Measurements from ENCODE around the gene DEPDC5.

DEPDC5 gene

DNA sequence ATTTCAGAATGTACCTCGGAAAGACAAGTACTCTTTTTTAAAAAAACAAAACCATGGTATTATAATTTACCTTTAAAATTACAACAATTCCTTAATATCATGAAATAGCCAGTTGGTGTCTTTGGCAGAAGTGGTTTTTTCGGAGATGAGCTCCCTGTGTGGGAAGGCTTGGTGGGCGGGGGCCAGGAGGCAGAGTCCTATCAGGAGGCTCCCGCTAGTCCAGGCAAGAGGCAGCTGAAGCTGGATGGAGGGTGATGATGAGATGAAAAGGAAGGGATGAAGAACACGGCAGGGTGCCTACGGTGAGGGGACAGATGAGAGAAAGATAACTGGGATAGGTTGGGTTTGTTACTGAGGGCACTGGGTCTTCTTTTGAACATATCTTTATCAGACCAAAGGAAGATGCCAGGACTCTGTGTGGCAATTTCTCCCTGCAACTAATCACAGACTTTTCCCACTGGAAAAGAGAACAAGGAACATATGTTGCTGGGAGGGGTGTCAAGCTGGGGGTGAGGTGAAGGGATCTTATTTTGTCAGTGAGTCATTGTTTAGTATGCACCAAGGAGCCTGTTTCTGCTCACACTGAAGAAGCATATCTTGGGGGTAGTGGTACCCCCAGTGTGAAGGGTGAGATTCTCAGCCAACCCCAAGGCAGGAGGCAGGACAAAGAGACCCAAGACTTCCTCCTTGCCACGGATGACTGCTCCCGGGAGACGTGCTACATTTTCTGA lies 99.0 kb downstream of the DEPDC5 start:
- no peak for DNase-seq

DNA sequence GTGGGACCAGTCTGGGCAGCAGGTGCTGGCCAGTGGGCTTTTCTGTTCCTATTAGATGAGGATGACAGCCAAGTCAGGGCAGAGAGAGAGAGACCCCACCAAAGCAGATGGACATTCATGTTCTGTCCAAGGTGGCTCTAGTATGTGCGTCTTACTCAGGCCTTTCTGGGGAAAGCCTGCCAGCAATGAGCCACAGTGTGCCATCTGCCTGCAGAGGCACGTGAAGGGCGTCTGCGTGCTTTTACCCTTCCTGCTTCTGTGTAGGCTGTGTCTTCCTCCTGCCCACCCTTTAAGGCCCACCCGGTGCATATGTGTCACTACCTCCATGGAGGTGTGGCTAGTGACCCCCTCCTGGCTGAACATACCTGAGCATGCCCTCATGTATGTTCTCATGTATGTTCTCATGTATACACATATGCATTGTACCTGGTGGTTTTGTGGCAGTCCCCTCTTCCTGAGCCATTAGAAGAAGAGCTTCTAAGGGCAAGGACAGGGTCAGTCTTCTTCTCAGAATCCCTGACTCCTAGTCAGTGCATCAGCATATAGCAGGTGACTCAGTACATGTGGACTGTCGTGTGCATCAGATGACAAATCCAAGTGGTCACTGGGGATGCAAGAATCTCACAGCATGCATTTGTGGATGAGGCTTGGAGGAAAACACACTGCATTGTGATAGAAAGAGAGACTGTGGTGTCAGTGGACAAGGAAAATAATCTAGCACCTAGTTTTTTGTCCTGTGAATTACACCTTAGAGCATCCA lies 100.1 kb downstream of the DEPDC5 start:
- DNase-seq: no peak

DNA sequence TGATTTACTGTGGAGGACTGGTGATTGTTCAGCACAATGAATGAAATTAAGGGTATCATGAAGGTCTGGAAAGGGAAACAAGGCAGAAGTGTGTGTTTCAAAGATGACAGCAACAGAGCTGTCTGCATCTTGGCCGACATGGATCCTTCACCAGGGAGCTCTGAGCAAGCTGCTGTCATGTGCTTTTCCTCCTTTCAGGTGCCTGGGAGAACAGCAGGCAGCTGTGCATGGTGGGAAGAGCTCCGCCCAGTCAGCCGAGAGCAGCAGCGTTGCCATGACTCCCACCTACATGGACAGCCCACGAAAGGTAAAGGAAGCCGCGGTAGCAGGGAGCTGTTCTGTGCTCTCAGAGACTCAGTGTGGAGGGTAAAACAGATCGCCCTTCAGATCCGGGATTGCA lies 103.4 kb downstream of the DEPDC5 start:
- DNase-seq: no peak

DNA sequence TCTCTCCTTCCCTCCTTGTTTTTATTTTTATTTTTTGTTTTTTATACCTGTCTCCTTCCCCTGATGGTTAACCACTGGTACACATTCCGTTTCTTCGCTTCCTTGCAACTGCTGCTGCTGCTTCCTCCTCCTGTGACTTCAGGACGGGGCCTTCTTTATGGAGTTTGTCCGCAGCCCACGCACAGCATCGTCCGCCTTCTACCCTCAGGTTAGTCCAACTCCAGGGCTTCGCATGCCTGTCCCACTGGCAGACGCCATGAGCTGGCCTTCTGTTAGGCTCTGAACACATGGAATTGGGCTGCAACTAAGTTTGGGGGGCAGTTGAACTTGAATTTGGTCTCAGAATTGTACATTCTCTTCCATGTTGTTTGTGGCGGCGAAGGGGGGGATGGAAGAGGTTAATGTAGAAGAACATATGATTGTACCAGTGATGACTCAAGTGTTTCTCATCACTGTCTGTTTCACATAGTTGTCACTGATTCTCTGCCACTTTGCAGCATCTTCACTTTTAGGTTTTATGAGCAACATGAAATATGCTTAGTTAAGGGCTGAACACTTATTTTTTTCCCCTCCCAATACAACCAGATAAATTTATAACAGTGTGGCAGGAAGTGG lies 107.5 kb downstream of the DEPDC5 start:
- no peak for DNase-seq

DNA sequence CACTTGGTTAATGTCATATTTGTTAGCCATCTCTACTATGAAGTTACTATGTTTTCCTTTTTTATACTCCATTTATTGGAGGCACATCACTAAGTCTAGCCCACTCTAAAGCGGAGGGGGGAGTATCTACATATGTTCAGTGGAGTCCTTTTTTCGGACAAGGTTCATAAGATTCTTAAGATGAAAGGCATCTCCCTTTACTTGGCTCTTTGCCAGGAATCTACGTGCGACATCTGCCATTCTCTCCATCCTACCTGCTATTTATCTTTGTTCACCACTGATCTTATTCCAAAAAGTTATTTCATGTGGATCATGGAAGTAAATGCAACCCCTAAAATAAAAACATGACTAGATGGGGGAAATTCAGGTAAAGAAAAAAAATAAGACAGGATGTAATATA lies 113.1 kb downstream of the DEPDC5 start:
- DNase-seq: no peak

DNA sequence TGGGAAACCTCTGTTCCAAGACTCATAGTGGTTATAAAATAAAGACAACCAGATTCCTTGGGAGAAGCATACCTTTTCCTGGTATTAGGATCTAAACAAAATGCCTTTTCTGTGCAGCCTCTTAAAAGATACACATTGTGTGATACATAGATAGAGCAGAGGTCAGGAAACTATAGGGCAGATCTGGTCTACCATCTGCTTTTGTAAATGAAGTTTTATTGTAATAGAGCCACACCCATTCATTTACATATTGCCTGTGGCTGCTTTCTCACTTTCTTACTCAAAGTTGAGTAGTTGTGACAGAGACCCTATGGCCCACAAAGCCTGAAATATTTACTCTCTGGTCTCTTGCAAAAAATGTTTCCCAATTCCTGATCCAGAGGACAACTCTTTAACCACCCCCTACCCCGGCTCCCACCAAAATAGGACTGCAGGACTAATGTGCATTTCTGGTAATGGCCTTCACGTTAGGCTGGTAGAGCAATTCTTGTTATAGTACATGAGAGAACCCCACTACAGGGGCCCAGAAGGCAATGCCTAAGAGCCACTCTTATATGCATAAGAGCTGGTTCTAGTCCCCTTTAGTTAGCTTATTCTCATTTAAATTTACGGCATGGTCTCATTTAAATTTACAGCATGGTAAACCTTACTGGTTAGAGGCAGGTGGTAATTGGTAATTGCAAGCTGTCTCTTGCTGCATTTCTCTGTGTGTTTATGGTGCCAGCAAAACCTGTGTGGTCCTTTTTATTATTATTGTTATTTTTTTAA lies 113.8 kb downstream of the DEPDC5 start:
- DNase-seq: no peak

DNA sequence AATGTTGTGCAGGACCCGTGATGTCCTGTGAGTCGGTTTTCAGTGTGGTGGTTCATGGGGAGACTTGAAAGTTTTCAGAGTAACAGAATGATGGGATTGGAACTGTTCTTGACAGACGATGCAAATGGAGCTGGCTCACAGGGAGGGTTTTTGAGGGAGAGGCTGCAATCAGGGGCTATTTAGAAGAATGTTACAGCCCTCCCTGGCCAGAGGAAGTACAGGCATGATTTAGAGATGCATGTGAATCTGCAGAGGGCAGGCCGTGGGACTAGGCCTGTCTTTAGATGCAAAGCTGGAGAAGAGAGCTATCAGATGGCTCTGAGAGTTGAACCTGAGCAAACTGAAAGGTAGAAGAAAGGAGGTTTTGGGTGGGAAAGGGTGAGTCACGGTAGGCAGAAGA lies 115.9 kb downstream of the DEPDC5 start:
- no peak for DNase-seq

DNA sequence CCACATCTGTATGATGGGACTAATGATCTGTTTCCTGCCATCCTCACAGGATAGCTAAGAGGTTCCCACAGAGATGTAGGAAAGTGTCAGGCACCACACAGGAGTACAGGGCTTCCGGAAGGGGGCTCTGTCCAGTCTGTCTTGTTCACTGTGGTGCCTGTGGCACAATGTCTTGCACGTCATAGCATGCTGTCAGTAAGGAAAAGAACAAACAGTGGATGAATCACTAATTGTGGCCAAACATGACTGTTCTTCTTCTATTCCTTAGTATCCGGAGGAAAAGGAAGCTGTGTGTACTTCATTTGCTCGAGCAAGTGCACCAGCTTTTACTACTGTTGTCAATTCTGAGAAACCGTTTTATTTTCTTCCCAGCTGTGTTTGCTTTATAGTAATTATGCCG lies 117.1 kb downstream of the DEPDC5 start:
- no peak for DNase-seq

DNA sequence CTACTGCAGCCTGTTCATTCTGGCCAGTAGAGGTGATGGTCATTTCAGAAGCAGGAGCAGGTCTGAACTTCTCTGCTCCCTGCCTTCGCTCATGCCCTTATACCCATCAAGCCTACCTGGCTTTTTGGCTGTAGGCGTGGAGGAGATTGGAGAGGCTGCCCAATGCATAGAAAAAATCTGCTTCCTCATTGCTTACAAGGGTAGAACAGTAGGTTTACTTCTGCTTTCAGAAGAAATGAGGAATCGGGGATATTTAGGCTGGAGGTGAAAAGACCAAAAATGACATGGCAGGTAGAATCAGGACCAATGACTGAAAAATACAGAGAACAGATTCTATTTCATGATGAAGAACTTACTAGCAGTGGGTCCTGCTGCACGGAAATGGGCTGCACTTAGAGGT lies 117.7 kb downstream of the DEPDC5 start:
- DNase-seq: no peak

DNA sequence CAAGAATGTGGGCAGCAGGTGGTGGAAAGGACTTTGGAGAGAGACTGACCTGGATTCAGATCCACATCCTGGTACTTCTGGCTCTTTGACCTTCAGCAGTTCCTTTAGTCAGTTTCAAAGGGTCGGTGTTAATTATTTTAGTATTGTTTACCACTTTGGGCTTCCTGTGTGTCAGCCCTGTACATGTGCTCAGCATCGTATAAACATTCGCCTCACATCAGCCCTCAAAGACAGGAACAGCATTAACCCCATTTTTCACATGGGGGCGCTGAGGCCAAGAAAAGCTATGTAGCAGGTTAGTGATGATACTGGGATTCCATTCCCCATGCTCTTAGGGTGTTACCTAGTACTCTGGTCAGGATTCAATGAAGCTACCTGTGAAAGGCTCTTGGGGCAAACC lies 118.4 kb downstream of the DEPDC5 start:
- DNase-seq: peak; percentile 35

DNA sequence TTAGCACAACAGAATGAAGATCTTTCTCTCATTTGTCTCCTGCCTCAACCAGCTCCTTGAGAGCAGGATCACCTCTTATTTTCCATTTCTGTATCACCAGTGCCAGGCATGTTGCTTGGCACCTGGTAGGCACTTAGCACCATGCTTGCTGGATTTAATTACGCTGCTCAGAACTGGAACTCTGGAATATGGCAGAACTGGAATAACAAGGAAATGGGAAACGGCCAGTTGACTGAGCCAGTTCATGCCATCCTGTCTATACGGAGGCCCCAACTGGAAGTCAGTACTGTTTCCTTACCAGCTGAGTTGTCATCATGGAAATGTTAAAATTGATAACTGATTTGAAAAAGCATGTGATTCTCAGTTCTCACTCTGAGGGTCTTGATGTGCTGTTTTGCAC lies 121.0 kb downstream of the DEPDC5 start:
- DNase-seq: no peak

DNA sequence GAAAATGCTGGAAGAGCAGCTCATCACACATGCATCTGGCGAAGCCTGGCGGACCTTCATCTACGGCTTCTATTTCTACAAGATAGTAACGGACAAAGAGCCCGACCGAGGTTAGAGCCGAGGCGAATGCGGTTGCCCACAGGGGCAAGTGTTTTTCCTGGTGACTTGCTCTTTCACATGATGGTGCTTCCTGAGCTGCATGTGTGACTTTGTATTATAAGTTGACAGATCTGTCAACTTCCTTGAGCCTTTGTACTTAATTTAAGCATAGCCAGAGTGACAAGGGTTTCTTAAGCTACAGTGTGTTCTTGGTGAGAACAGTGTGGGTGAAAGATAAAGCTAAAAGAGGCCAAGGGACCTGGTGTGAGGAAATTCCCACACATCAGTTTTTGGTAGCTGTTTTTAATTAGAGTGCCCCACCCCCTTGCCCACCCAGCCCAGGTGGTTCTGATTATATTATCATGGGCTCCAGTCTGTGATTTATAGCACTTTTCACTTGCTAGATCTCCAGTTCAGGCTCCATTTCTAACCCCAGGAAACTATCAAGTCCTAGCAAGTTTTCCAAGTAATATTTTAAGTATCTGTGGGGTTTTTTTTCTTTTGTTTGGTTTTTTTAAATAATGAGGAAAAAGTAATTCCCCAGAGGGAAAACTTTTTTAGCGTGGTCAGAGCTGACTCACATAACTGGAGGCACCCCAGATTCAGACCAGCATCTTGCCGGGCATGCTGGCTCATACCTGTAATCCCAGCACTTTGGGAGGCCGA lies 122.5 kb downstream of the DEPDC5 start:
- no peak for DNase-seq

DNA sequence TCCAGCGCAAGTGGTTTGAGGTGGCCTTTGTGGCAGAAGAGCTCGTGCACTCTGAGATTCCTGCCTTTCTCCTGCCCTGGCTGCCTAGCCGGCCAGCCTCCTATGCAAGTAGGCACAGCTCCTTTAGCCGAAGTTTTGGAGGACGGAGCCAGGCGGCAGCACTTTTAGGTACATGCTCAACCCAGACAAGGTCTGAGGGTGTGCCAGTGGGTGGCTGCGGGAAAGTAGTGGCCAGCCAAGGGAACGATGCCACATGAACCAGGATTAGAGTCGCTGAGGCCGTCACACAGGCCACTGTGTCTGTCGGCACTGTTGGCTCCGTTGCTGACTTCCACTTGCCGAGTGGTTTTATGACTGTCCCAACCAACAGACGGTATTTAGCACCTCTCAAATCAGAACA lies 125.8 kb downstream of the DEPDC5 start:
- DNase-seq: no peak

DNA sequence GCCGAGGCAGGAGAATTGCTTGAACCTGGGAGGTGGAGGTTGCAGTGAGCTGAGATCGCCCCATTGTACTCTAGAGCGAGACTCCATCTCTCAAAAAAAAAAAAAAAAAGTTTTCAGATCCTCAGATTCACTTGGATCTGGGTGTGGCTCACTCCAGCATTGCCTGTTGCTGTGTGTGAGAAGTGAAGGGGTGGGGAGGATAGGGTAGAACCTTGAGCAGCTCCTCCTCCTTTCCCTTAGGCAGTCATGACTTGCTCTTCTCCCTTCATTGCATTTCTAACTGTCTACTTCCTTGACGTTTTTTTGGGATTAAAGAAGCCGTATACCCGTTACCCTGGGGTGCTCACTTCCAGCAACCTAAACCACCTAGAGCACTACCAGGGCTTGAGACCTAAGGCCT lies 127.4 kb downstream of the DEPDC5 start:
- no peak for DNase-seq

DNA sequence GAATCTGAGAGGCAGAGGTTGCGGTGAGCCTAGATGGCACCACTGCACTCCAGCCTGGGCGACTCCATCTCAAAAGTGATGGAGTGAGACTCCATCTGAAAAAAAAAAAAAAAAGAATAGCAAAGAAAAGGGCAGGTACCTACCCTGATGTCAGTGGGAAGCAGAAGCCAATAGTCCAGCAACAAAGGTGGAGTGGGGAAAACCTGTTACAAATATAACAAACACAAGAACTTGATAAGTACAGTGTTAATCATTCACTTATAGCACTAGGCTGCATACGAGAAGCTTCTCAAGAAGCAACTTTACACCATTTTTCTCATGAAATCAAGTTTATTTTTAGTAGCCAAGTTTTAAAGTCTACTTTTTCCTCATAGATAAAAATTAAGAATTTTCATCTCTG lies 128.0 kb downstream of the DEPDC5 start:
- no peak for DNase-seq

DNA sequence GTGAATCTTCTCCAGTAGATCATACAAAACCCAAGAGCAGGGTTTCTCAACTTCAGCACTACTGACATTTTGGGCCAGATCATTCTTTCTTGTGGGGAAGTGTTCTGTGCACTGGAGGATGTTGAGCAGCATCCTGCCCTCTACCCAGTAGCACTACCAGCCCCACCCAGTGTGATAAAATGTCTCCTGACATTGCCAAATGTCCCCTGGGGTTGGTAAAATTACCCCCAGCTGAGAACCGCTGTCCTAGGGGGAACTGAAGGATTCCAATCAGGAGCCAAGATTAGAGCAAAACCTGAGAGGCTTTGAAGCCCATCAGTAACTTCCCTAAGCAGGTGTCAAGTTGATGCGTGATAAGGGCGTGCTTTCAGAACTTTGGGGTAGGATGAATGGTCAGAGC lies 129.2 kb downstream of the DEPDC5 start:
- DNase-seq: no peak

DNA sequence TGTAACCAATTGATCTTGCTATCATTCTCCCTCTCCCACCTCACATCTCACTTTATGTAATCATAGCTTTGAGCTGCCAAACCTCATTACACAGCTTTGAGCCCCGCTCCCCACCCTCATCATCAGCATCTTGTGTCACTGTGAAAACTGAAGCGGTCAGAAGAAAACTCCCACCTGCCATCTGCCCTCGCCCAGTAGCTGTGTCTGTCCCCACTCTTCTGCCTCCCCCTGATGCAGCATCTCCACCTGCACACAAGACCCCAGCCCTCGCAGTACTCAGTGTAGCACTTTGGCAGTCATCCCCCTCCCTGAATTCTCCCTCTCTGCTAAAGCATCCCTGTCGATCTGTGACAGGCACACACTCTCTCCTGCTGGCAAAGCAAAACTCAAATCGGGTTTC lies 130.2 kb downstream of the DEPDC5 start:
- no peak for DNase-seq

DNA sequence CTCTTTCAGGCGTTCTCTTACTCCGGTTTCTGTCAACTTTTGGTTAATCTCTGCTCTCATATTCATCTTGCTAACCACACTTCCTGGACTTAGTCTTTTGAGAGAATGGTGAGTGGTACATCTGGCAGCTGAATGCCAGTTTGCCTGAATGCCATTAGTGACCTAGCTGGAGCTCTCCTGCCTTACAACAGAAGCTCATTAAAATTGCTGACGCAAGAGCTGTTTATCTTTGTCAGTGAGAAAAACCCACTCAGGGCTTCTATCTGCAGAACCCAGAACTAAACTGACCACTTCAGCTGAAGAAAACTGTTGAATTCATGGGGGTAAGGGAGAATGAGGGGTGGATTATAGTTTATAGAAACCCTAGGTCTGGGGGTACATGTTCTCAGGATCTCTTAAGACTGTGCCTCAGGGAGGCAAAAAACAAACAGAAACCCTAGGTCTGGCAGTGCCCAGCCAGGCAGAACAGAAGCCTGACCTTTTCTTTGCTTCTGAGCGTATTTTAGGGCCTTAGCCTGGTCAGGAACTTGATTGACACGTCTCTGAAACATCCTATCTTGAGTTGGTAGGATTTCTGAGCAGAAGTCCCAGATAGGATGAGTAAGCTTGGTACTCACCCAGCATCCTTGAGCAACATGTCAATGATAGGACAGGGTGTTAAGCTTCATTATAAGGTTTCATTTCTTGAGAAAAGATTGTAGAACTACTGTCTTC lies 137.7 kb downstream of the DEPDC5 start:
- no peak for DNase-seq

DNA sequence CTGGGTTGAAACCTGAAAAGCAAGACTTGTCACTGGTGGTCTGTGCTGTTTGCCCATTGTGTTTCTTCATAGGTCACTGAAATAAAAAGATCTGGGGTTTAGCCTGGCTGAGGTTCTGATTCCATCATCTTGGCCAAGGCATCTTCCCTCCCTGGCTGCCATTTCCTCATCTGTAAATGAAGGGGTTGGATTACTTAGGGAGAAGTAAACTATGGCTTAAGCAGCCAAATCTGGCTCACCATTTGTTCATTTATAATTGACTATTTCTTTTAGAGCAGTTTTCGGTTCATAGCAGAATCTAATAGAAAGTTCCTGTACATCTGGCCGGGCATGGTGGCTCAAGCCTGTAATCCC lies 138.2 kb downstream of the DEPDC5 start:
- no peak for DNase-seq

DNA sequence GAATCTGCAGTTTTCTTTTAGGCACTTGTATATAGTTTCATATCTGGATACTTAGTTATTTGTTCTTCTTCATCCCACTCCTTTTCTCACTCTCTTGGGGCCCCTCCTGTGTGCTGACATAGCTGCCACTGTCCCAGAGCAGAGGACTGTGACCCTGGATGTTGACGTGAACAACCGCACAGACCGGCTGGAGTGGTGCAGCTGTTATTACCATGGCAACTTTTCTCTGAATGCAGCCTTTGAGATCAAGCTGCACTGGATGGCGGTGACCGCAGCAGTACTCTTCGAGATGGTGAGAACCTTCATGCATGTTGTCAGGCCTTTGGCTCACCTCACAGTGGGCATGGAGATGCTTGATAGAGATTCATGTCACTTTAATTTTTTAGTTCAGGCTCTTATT lies 139.6 kb downstream of the DEPDC5 start:
- no peak for DNase-seq

DNA sequence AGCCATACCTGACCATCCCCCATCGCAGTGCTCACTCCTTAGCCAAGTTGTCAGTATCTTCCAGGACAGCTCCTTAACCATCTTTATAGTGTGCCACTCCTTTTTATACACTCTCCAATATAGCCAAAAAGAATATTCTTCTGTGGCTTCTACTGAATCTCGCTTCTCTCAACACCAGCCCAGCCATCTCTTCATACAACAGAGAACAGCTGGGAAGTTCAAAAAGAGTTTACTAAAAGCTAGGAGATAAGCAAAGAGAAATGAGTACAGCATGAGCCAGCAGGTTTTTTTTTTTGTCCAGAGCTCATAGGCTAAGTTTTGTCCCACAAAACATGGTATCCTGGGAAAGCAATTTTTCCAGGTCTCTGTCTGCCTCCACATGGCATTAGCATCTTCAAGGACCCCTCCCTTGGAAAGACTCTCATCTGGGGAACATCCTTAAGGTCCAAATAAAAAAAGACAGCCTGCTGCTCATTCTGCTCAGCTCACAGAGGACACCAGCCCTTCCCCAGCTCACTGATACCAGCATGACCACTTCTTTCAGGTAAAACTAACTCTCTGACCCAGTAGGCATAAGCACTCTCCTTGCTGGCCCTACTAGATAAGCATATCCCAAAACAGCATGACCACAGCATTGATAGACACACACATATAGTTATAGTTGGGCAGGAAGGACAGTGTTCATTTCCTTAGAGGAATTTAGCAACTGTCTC lies 141.7 kb downstream of the DEPDC5 start:
- no peak for DNase-seq

DNA sequence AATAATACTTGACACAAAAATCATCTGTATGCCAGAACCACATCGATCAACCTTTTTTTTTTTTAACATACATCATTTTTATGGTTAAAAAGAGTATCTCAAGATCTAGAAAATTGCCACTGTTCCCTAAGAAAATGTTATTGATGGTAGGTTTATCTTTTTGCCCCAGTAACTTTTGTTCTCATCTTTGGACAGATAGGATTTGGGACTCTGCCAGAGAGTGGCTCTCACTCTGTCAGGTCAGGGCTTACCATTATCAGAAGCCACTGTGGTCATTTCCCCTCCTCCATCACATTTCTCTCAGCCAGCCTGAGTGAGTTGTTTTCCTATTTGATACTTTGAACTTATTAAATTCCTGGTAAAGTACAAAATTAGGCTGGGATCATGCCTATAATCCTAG lies 142.7 kb downstream of the DEPDC5 start:
- no peak for DNase-seq
